ACC112 (cell line): ENCODE data around the gene FAM98B.

Experiments
- H2AFZ ChIP-seq: fragments of 200-600 bp; sonication (generic); one replicate; pipeline ENCODE4 v1.6.0; 2017; ENCODE audit warnings: antibody characterized with exemption, low read length; ENCODE audit not compliant: unreplicated experiment
- H3K27ac ChIP-seq: fragments of 200-600 bp; sonication (generic); 2 replicates; pipeline ENCODE4 v1.5.1; 2014; ENCODE audit warnings: low read depth, mild to moderate bottlenecking, antibody characterized with exemption, low read length, moderate library complexity
- H3K27me3 ChIP-seq: fragments of 200-600 bp; sonication (generic); 2 replicates; pipeline ENCODE4 v1.6.1; 2014; ENCODE audit warnings: mild to moderate bottlenecking, antibody characterized with exemption, low read length, moderate library complexity, mixed read lengths; ENCODE audit not compliant: insufficient read depth
- H3K36me3 ChIP-seq: fragments of 200-600 bp; sonication (generic); 2 replicates; pipeline ENCODE4 v1.6.1; 2016; ENCODE audit warnings: mild to moderate bottlenecking, antibody characterized with exemption, low read length, moderate library complexity, mixed read lengths; ENCODE audit not compliant: insufficient read depth
- H3K4me1 ChIP-seq: fragments of 200-600 bp; sonication (generic); one replicate; pipeline ENCODE4 v1.6.1; 2016; ENCODE audit warnings: low read length, mixed read lengths; ENCODE audit not compliant: insufficient read depth, unreplicated experiment, control insufficient read depth
- H3K4me3 ChIP-seq: fragments of 200-600 bp; sonication (generic); 2 replicates; pipeline ENCODE4 v1.5.1; 2014; ENCODE audit warnings: mild to moderate bottlenecking, low read depth, low read length
- H3K79me2 ChIP-seq: fragments of 200-600 bp; sonication (generic); one replicate; pipeline ENCODE4 v1.6.0; 2016; ENCODE audit warnings: low read length; ENCODE audit not compliant: control insufficient read depth, unreplicated experiment, insufficient read depth

FAM98B gene

DNA sequence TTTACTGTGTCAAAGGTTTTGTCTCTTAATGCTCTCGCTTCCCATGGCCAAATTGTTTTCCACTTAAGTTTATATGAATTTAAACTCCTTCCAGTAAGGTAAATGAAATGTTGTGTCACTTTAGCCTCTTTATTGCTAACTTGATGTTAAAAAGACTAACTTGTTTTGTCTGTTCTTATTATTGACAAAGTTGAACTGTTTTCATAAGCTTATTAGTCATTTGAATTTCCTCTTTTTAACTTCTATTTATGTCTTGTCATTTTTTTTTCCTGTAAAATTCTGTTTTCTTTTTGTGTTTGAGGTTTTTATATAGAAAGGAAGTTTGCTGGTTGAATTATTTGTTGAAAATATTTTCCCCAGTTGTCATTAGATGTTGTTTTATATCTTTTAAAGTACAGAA lies 25.8 kb downstream of the FAM98B start:
- peaks cover 10% of the 10 kb centered on the region for H3K4me1 ChIP-seq
- no peaks in the 10 kb centered on the region for H3K79me2 ChIP-seq
- peaks cover 8% of the 10 kb centered on the region; the same call in 1 of the 2 replicates for H3K36me3 ChIP-seq
- no peak overlapping the region for H2AFZ ChIP-seq
- no peak overlapping the region for H3K4me3 ChIP-seq
- H3K27me3 ChIP-seq: no peaks in the 10 kb centered on the region
- H3K27ac ChIP-seq: 0 out of 2 replicates have a peak overlapping the region, but pooled peaks have one; percentile 18

DNA sequence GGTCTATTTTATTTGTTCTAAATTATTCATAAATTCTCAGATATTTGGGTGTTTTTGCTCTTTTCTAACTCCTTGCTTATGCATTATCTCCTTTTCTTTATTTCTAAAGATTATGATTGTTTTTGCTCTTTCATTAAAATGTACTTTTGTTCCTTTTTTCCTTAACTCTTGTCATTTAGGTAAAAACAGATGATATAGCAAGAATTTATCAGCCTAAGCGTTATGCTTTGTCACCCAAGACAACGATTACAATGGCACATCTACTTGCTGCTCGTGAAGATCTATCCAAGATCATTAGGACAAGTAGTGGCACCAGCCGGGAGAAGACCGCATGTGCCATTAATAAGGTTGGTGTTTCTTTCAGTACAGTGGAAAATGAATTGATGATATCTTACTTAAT lies 27.2 kb downstream of the FAM98B start:
- H3K27ac ChIP-seq: no peak overlapping the region
- no peaks in the 10 kb centered on the region for H3K79me2 ChIP-seq
- H2AFZ ChIP-seq: no peak overlapping the region
- peaks cover 10% of the 10 kb centered on the region for H3K4me1 ChIP-seq
- 0 out of 2 replicates have a peak, but pooled peaks cover 2% of the 10 kb centered on the region for H3K36me3 ChIP-seq
- no peak overlapping the region for H3K4me3 ChIP-seq
- H3K27me3 ChIP-seq: no peaks in the 10 kb centered on the region

DNA sequence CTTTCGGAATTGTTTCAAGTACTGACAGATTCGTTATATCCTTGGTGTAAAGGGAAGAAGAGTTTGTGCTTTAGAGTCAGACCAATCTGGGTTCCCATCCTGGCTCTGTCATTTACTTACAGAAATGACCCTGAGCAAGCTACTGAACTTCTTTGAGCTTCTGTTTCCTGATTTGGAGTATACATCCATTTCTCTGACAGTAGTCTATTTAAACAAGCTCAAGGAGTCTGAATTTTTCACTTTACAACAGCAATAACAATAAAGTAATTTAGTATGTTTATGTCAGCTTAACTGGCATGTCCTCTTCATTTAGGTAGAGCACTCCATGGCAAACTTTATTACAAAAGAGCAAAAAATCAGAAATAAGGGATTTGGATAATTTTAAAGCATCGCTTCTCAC lies 27.8 kb downstream of the FAM98B start:
- no peak overlapping the region for H3K27ac ChIP-seq
- no peak overlapping the region for H2AFZ ChIP-seq
- no peaks in the 10 kb centered on the region for H3K79me2 ChIP-seq
- H3K36me3 ChIP-seq: no peaks in the 10 kb centered on the region
- H3K4me1 ChIP-seq: peaks cover 10% of the 10 kb centered on the region
- no peak overlapping the region for H3K4me3 ChIP-seq
- no peaks in the 10 kb centered on the region for H3K27me3 ChIP-seq

DNA sequence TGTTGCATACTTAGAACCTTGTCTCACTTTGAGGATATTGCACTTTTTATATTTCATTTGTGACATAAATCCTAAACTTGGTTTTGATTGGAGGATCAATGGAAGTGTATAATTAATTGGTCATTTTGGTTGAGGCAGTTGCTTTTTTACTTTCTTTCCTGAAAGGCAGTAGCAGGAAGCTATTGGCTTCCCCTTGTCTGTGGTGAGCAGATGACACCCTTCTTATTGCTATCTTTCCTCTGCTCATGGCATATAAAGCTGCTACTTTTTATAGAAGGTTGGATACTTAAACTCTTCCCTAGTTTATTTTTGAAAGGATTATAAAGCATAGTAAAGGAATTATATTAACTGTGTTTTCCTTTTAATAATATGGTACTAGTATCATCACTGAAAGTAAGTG lies 28.6 kb downstream of the FAM98B start:
- Histone ChIP-seq H2AFZ (no peak overlapping the region), H3K36me3 (no peaks in the 10 kb centered on the region), H3K4me1 (peaks cover 10% of the 10 kb centered on the region), H3K4me3 (no peak overlapping the region), H3K27ac (no peak overlapping the region), H3K79me2 (no peaks in the 10 kb centered on the region), H3K27me3 (no peaks in the 10 kb centered on the region)

DNA sequence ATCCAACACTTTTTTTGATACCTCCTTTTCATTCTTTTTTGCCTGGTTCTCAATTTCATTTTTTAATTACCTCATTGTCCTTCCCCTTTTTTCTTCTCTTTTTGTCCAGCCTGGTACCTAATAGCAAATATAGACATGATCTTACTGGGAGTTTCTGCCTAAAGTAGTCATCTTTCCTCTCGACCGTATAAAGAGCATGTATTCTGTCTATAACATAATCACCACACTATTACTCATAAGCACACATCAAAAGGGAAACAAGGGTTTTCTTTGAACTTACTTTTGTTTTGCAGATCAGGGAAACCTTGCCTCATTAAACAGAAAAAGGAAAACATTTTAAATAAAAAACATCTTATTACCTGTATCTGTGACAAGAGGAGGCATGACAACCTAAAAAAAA lies 33.0 kb downstream of the FAM98B start:
- Histone ChIP-seq H3K79me2 (no peaks in the 10 kb centered on the region), H3K4me1 (peaks cover 19% of the 10 kb centered on the region), H3K4me3 (no peak overlapping the region), H3K36me3 (no peaks in the 10 kb centered on the region), H2AFZ (no peak overlapping the region), H3K27ac (no peak overlapping the region), H3K27me3 (no peaks in the 10 kb centered on the region)

DNA sequence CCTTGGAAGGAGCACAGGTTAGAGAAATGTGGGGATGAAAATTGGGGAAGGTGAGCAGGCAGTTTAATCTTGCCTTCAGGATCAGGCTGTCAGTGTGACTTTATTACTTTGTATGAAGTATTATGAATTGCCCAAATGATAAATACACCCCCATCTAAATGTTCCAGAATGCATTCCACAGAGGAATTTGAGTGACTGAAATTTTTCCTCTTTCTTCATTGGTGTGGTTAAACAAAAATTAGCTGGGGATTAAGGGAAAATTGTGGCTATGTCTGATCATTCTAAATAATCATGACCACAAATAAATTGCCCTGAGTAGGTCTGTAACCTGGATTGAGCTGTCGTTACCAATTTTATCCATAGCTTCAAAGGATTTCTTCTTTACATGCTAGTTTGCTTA lies 33.5 kb downstream of the FAM98B start:
- Histone ChIP-seq H3K4me1 (peaks cover 19% of the 10 kb centered on the region), H3K4me3 (no peak overlapping the region), H3K36me3 (no peaks in the 10 kb centered on the region), H3K79me2 (no peaks in the 10 kb centered on the region), H2AFZ (no peak overlapping the region), H3K27ac (no peak overlapping the region), H3K27me3 (no peaks in the 10 kb centered on the region)

DNA sequence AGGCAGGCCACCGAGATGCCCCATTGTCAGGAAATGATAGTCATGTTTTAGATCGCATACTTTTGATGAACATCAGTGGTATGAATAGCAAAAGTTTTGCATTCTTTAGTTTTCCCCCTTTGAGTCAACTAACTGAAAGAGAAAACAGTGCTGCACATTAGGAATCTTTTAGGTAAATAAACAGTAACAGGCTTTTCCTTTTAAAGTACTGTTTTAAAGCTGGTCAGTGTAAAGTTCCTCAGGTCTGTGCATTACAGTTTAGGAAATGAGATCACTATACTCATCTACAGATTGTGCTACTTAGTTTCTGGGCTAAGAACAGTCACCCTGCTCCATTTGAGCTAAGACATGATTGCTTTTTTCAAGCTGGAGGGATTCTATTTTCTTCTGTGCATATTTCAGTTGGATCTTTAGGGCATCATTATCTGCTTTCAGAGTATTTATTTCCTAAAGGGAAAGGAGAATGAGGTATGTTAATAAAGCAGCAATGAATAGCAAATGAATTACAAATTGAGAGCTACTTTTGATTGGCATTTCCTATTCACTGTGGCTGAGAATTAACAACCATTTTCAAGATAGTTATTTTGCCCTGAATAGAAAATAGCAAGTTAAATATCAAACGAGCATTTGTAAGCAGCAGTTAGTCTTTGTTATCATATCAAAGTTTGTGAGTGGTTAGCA lies 36.5 kb downstream of the FAM98B start:
- peak overlapping the region; percentile 49 for H3K27ac ChIP-seq
- H2AFZ ChIP-seq: no peak overlapping the region
- no peak overlapping the region for H3K4me3 ChIP-seq
- H3K27me3 ChIP-seq: no peaks in the 10 kb centered on the region
- no peaks in the 10 kb centered on the region for H3K36me3 ChIP-seq
- peaks cover 19% of the 10 kb centered on the region for H3K4me1 ChIP-seq
- no peaks in the 10 kb centered on the region for H3K79me2 ChIP-seq

DNA sequence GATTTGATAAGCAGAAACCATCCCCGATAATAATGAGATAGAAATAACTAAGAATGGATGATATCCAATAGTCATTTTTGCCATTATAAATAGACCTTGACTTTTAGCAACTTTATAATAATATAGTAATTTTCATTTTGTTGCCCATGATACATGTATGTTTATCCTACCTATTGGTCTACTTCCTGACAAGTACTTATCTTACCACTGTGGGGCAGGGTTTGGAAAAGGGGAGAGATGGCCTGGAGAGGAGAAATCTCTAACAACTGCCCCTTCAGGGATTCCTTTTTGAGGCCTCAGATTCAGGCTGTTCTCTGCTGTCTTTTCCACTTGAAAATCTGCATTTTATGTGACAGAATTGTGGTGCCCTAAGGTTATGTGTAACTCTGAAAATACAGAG lies 42.2 kb downstream of the FAM98B start:
- H3K36me3 ChIP-seq: no peaks in the 10 kb centered on the region
- no peak overlapping the region for H3K27ac ChIP-seq
- no peak overlapping the region for H2AFZ ChIP-seq
- no peaks in the 10 kb centered on the region for H3K27me3 ChIP-seq
- no peak overlapping the region for H3K4me3 ChIP-seq
- H3K4me1 ChIP-seq: peaks cover under 1% of the 10 kb centered on the region
- H3K79me2 ChIP-seq: no peaks in the 10 kb centered on the region

DNA sequence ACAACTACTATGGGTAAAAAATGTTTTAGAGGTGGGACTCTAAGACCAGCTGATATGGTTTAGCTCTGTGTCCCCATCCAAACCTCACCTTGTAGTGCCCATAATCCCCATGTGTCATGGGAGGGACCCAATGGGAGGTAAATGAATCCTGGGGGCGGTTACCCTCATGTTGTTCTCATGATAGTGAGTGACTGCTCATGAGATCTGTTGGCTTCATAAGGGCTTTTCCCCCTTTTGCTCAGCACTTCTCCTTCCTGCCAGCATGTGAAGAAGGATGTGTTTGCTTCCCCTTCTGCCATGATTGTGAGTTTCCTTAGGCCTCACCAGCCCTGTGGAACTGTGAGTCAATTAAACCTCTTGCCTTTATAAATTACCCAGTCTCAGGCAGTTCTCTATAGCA lies 45.7 kb downstream of the FAM98B start:
- Histone ChIP-seq H3K27ac (no peak overlapping the region), H2AFZ (no peak overlapping the region), H3K4me1 (no peaks in the 10 kb centered on the region), H3K36me3 (no peaks in the 10 kb centered on the region), H3K79me2 (no peaks in the 10 kb centered on the region), H3K4me3 (no peak overlapping the region), H3K27me3 (no peaks in the 10 kb centered on the region)

DNA sequence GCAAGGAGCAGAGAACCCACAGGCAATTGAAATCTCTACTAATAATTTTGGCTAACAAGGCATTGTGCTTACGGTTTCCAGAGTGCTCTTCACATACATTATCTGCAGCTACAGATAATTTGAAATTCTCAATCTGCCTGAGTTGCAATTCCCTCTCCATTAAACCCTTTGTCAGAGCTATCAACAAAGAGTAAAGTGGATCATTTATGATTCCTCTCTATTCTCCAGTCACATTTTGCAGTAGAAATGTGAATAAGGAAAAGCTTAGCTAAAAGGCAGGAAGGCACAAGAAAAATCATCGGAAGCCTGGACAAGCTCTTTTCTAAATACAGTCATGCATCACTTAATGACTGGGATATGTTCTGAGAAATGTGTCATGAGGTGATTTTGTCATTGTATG lies 49.6 kb downstream of the FAM98B start:
- Histone ChIP-seq H3K79me2 (no peaks in the 10 kb centered on the region), H3K36me3 (no peaks in the 10 kb centered on the region)

DNA sequence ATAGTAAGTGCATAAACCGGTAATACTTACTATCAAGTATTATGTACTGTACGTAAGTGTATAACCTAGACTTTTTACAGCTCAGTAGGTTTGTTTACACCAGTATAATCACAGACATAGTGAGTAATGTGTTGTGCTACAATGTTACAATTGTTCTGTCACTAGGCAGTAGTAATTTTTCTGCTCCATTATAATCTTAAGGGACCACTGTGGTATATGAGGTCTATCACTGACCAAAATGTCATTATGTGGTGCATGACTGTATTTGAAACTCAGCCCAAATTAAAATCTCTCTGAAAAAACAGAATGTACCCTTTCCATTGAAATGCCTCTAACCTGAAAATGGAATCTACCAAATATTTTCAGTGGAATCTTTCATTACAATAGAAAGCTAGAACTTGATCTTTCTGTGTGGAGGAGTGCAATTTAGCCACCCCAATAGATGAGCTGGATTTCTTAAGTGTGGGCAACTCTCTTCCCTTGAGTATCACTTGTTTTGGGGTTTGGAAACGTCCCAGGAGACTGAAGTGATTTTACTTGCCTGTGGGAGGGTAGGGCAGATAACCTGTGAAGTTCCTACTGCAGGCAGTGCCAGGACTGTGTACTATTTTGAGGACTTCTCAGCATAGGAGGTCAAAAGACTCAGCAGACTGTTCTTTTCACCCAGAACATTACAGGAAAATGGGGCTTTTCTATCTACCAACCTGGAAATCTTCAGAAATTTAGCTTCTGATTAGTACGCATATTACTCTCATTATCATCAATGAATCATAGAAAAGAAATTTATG lies 50.9 kb downstream of the FAM98B start:
- no peaks in the 10 kb centered on the region for H3K4me1 ChIP-seq
- no peaks in the 10 kb centered on the region for H3K36me3 ChIP-seq
- no peak overlapping the region for H3K4me3 ChIP-seq
- no peak overlapping the region for H3K27ac ChIP-seq
- no peak overlapping the region for H2AFZ ChIP-seq
- no peaks in the 10 kb centered on the region for H3K79me2 ChIP-seq
- no peaks in the 10 kb centered on the region for H3K27me3 ChIP-seq

More for the DNA sequence above, 49.6 kb downstream of the FAM98B start:
- Histone ChIP-seq H3K27ac (no peak overlapping the region), H3K27me3 (no peaks in the 10 kb centered on the region), H3K4me3 (no peak overlapping the region), H2AFZ (no peak overlapping the region), H3K4me1 (no peaks in the 10 kb centered on the region)
